ENCODE data around the gene SRPK1. TPM values are rescaled to one million over a fixed set of nuclear protein-coding genes. Genes with fewer than 3 reads are reported as not detected.

The SRPK1 gene
- total and polyA plus RNA-seq, 2 of the 8 experiments (the other 6 are each of a cell fraction or from before 2014, with no cell fraction given): 25.7 to 116 TPM

DNA sequence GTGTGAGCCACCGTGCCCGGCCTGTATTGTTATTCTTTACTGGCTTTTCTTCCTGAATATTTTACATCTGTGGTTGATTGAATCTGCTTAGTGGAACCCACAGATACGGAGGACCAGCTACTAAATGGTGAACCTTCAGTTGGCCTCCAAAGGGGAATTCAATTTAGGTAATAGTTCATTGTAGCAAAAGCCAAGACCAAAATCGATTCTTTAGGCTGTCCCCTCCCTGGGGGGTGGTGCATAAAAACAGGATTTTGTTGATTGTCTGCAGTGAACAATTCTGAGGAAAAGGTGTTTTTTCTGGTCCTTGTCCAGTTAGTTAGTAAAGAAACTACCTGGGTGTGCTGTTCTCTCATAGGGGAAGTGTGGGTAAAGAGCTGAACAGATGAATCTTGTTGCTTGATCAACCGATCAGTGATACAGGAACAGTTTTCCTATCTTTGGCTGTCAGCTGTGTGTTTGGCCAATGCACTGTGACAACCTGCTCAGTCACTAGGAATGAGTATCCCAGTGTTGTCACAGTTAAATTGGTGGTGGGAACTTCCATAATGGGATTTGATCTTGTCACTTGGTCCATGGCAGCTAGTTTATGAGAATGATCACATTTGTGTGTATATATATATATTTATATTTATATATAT is 96.2 kb downstream of the SRPK1 start:
- no peak overlapping the region for H3K4me2 ChIP-seq (ENCODE audit: insufficient read depth in 1 of 2, low read depth in 2 of 2, low read length in 2 of 2)
- no peaks in the 10 kb centered on the region for H3K79me1 ChIP-seq (ENCODE audit: low read depth, low read length)
- H2BK15ac ChIP-seq (ENCODE audit: low read length): no peak overlapping the region
- no peak overlapping the region for H2BK120ac ChIP-seq (replicated peaks; ENCODE audit: low read depth, low read length)
- no peak overlapping the region for H3K27ac ChIP-seq (ENCODE audit: low read depth, low read length)
- no peaks in the 10 kb centered on the region for H3K36me3 ChIP-seq (ENCODE audit: control insufficient read depth in 2 of 4, insufficient read depth in 4 of 4, low read length in 3 of 4)
- H2AK5ac ChIP-seq (ENCODE audit: low read depth, low read length): no peak overlapping the region
- no peak overlapping the region for H2AFZ ChIP-seq (ENCODE audit: low read length)
- H3K18ac ChIP-seq (ENCODE audit: extremely low read depth, low read length): no peak overlapping the region
- H3K23ac ChIP-seq (ENCODE audit: insufficient read length): no peak overlapping the region
- H3K4me3 ChIP-seq (ENCODE audit: extremely low read depth in 1 of 4, insufficient read depth in 2 of 4, low read depth in 3 of 4, low read length in 4 of 4): no peak overlapping the region
- peaks cover 0 to 2% of the 10 kb centered on the region in 2 experiments; a peak in 1 of 4 replicates for H3K9me3 ChIP-seq (ENCODE audit: insufficient read depth in 2 of 2, low read depth in 1 of 2, low read length in 1 of 2)
- H3K27me3 ChIP-seq (replicated peaks in 1 of 4; ENCODE audit: control insufficient read depth in 3 of 4, extremely low read depth in 1 of 4, insufficient read depth in 3 of 4, low read length in 3 of 4): no peaks in the 10 kb centered on the region
- H3K56ac ChIP-seq (replicated peaks; ENCODE audit: insufficient read length, low read depth, low read length): no peak overlapping the region
- no peak overlapping the region for H2BK12ac ChIP-seq (ENCODE audit: low read depth, low read length)
- WGBS, 2 experiments (ENCODE audit: extremely low coverage in 1 of 2, insufficient coverage in 1 of 2, insufficient read length in 1 of 2, insufficient replicate concordance in 2 of 2, low coverage in 1 of 2, low lambda C conversion rate in 2 of 2, missing lambda C conversion rate in 1 of 2): 86% methylated on average over 5 of the region's 5 CpGs; no CpG with 5 or more reads in 1 of the 2 experiments
- H4K91ac ChIP-seq (replicated peaks; ENCODE audit: insufficient read length, low read length): no peak overlapping the region
- H3K4ac ChIP-seq (replicated peaks; ENCODE audit: insufficient read length, low read depth, low read length): no peak overlapping the region
- H2BK20ac ChIP-seq (ENCODE audit: low read length): no peak overlapping the region
- H3K4me1 ChIP-seq (replicated peaks in 1 of 4; ENCODE audit: control insufficient read depth in 3 of 4, insufficient read depth in 4 of 4, low read length in 3 of 4): no peaks in the 10 kb centered on the region
- H3K79me2 ChIP-seq (ENCODE audit: control insufficient read depth in 1 of 2, insufficient read depth in 2 of 2, low read length in 2 of 2): no peaks in the 10 kb centered on the region
- H3K9ac ChIP-seq (replicated peaks in 1 of 4; ENCODE audit: extremely low read depth in 1 of 4, low read depth in 3 of 4, low read length in 3 of 4): no peak overlapping the region
- ChIA-PET CTCF (ENCODE audit: partially characterized antibody) (interaction anchor here (1.2 kb wide), 1 partner anchor 28 kb away, joined by 4 read pairs; the partner anchor contains the start of gene CLPS), POLR2A (ENCODE audit: partially characterized antibody) (no interaction called here)
- no peak for FAIRE-seq
- DNase-seq (ENCODE audit: low read depth in 1 of 2, low spot score in 2 of 2): no peak
- H4K8ac ChIP-seq (ENCODE audit: extremely low read depth, insufficient read depth, low read length): no peak overlapping the region
- no peaks in the 10 kb centered on the region for H3K23me2 ChIP-seq (ENCODE audit: low read depth, low read length)
- no peaks in the 10 kb centered on the region for H4K20me1 ChIP-seq (replicated peaks in 1 of 2; ENCODE audit: control insufficient read depth in 1 of 2, insufficient read depth in 2 of 2, low read length in 2 of 2)
- H3K14ac ChIP-seq (ENCODE audit: insufficient read length): no peak overlapping the region
- H4K5ac ChIP-seq (ENCODE audit: insufficient read length, low read depth, low read length): no peak overlapping the region
- H2BK5ac ChIP-seq (ENCODE audit: low read depth, low read length): no peak overlapping the region
- TF ChIP-seq HDAC6 (IDR thresholded peaks at IDR 0.05; ENCODE audit: low read depth, low read length) (no peak), JUN (IDR thresholded peaks at IDR 0.05; ENCODE audit: low read depth, low read length) (no peak), SP2 (IDR thresholded peaks at IDR 0.05; ENCODE audit: low read length) (no peak), TAF1 (IDR thresholded peaks at IDR 0.05; ENCODE audit: low read depth, low read length) (no peak), ATF2 (IDR thresholded peaks at IDR 0.05; ENCODE audit: low read length) (no peak), EGR1 (IDR thresholded peaks at IDR 0.05; ENCODE audit: borderline replicate concordance, low read depth, low read length) (no peak), MAFK (IDR thresholded peaks at IDR 0.05; ENCODE audit: low read depth, low read length) (no peak), TEAD4 (IDR thresholded peaks at IDR 0.05; ENCODE audit: low read depth, low read length) (no peak), CBX5 (IDR thresholded peaks at IDR 0.05; ENCODE audit: low read depth, low read length) (no peak), POLR2AphosphoS5 (IDR thresholded peaks at IDR 0.05; ENCODE audit: low read depth, low read length) (no peak), SUZ12 (IDR thresholded peaks at IDR 0.05; ENCODE audit: low read length) (no peak), SIN3A (conservative IDR thresholded peaks at IDR 0.05 in 1 of 2, IDR thresholded peaks at IDR 0.05 in 1 of 2; ENCODE audit: low read depth in 1 of 2, low read length in 2 of 2) (no peak), CREB1 (IDR thresholded peaks at IDR 0.05) (no peak)
